Fibroblast of gingiva (primary cell): ENCODE measurements around the gene HLF.

Experiments used
- DNase-seq: peaks from one replicate; pipeline ENCODE4 v3.0.0-alpha.2; 2011; ENCODE audit warnings: low read depth

The HLF gene

DNA sequence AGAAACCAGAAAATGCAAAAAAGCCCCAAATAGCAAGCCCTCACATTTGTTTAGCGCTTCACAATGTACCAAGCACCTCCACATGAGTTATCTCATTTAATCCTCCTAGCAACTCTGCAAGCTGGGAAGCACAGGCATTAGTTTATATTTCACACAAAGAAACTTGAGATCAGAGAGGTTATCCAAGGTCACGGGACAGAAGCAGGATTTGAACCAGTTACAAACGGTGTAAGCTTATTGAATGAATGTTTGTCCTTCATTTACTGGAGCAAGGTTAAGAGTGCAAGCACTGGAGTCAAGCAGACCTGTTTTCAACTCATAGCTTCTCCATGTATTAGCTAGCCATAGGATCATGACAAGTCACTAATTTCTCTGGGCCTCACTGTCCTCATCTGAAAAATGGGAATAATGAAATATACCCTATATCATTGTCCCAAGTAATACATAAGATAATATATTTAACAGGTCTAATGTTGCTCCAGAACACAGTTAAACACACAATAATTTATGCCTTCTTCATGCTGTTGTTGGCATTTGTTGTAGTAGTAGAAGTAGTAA lies 6.1 kb upstream of the HLF start:
- DNase-seq: no peak

- DNase-seq: no peak
Measured at GRCh38 chr17:55259684-55260111, 5.1 kb upstream of the HLF start.

- DNase-seq: no peak
Measured at GRCh38 chr17:55261311-55261710, 3.4 kb upstream of the HLF start.

DNA sequence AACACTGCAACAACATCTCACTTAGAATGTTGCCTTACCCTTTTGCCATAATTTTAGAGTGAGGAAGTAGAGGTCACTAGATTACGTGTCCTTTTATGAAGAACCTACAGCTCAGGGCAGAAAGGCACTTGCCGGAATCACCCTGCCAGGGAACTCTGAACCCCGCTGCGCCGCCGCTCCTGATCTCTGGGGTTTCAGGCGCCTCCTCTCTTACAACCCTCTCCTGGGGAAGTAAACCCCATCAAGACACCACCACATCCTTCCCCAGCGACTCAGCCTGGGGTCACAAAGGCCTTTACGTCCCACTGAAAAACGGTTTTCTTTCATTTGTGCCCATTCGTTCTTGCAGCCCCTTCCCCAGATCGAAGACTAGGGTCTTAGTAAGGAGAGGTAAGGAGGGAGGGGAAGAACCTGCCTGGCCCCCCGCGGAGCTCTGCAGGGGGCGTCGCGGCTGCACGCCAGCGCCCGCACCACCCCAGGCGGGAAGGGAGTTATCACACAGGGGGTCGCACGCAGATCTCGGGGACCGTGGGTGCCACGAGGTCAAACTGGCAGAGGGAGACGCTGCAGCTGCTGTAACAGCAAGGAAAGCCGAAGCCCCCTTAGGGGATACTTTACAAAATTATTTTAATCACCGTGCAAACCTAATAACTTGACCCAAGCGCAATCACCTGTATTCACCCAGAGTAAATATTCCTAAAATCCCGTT lies 1.0 kb upstream of the HLF start:
- DNase-seq: no peak

- DNase-seq: no peak
Measured at GRCh38 chr17:55264278-55264644, 499 bp upstream of the HLF start.

DNA sequence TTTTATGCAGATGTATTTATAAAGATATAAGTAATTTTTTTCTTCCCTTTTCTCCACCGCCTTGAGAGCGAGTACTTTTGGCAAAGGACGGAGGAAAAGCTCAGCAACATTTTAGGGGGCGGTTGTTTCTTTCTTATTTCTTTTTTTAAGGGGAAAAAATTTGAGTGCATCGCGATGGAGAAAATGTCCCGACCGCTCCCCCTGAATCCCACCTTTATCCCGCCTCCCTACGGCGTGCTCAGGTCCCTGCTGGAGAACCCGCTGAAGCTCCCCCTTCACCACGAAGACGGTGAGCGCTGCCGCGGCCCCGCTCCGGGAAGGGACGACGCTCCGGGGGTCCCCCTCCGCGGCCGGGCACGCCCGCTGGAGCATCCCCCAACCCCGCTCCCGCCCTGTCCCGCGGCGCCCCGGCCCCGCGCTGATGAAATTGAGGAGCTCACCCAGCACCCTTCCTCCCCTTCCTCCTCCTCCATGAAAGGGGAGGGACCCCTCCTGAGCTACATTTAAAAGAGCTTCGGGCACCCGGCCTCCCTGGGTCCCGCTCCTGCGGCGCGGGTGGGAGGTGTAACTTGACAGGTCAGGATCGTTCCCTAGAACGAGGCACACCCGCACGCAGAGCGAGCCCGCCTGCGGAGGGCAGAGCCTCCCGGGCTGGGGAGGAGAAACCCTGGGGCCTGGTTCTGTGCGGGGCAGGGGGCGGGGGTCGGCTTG lies 706 bp downstream of the HLF start:
- no peak for DNase-seq

- no peak for DNase-seq
Measured at GRCh38 chr17:55266051-55266957, 1.5 kb downstream of the HLF start.

GRCh38 chr17:55266958-55267688 lies 2.4 kb downstream of the HLF start:
- DNase-seq: peak; percentile 10

- DNase-seq: no peak
Measured at GRCh38 chr17:55267777-55268648, 3.3 kb downstream of the HLF start.

GRCh38 chr17:55268649-55269480 lies 4.1 kb downstream of the HLF start:
- DNase-seq: no peak

- DNase-seq: no peak
Measured at GRCh38 chr17:55269894-55270293, 5.1 kb downstream of the HLF start.

- no peak for DNase-seq
Measured at GRCh38 chr17:55271223-55271571, 6.4 kb downstream of the HLF start.

- DNase-seq: no peak
Measured at GRCh38 chr17:55271958-55272710, 7.4 kb downstream of the HLF start.

GRCh38 chr17:55272711-55273578 lies 8.2 kb downstream of the HLF start:
- DNase-seq: no peak

GRCh38 chr17:55273579-55274354 lies 9.0 kb downstream of the HLF start:
- DNase-seq: peak; percentile 93

DNA sequence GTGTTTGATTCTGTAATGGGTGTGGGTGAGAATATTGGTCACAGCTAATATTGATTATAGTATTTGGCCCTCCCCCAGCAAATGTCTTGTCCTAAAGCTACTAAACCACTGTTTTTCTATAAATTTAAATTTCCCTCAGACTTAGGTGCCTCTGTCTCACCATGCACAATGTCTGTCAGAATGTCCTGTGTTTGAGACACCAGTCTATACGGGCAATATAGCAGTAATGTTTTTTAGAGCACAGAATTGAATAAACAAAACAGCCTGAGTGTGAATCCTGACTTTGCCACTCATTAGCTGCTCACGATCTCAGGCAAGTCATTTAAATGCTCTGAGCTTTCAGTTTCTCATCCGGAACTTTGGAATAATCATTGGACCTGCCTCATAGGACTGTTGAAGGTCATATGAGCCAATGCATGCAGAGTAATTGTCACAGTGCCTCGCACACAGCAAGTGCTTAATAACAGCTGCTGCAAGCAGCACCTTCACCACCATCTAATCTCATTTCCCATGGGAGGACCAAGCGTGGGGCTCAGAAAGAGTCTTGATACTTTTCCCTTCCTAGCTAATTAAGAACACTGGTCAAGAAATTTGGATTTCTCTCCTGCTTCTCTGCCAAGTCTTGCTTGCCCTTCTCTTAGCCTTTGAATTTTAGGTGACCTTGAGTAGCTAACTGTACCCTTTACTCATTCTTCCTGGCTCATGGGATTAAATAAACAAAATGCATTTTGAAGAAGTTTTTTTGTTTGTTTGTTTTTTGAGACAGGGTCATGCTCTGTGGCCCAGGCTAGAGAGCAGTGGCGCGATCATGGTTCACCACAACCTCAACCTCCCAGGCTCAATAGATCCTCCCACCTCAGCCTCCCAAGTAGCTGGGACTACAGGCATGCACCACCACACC lies 9.8 kb downstream of the HLF start:
- no peak for DNase-seq
